ENCODE data around the gene JPH3.

GRCh38 chr16:87601401-87601981 lies 817 bp upstream of the JPH3 start:
- TF ChIP-seq GATA2 (IDR thresholded peaks at IDR 0.05; ENCODE audit: low read depth, low read length) (no peak), GATA3 (IDR thresholded peaks at IDR 0.05; ENCODE audit: low read depth, low read length) (no peak)

Data from SH-SY5Y (cell line).